A549 (cell line): Measurements from ENCODE around the gene SHISAL1. TPM values are rescaled to one million over a fixed set of nuclear protein-coding genes. Genes with fewer than 3 reads are reported as not detected.

ENCODE experiments used
- ATAC-seq, 2 experiments: fragments of 200-7000 bp in 1 of 2; fragments of >200 bp in 1 of 2; cut with Nextera tagmentation in 1 of 2; cut with Tn5 transposase in 1 of 2; 3 replicates each; pipeline versions ENCODE4 v1.8.0 to v1.9.1; 2018 to 2020; ENCODE audit warnings: mild to moderate bottlenecking in 1 of 2, moderate library complexity in 1 of 2
- CTCF ChIA-PET: fragments of 300-600 bp; sonication (Branson Sonifier 250); formaldehyde crosslinking; extraction: SDS; loops from one replicate; lab custom pipeline; 2021; ENCODE audit warnings: antibody characterized with exemption, inconsistent platforms; lab: Yijun Ruan, JAX
- POLR2A ChIA-PET: fragments of 350-600 bp; formaldehyde crosslinking; extraction: SDS; loops from one replicate; lab custom pipeline; 2021; ENCODE audit warnings: antibody characterized with exemption, inconsistent platforms; lab: Yijun Ruan, JAX
- DNase-seq, 2 experiments: peaks; one replicate each; pipeline versions ENCODE4 v3.0.0 to v3.0.0-alpha.2; 2011 to 2016; ENCODE audit warnings: low read depth in 1 of 2, low spot score in 1 of 2
- FAIRE-seq: peaks from 2 replicates; lab custom pipeline; 2011; peaks lifted over from hg19 to GRCh38; lab: Jason Lieb, UNC
- H3K27ac ChIP-seq, 2 experiments: fragments of >200 bp; sonication (Bioruptor Twin); formaldehyde crosslinking; 3 replicates each; pipeline ENCODE4 v1.5.1; 2016 to 2017
- H3K4me1 ChIP-seq: fragments of >200 bp; sonication (Bioruptor Twin); formaldehyde crosslinking; 3 replicates; pipeline ENCODE4 v1.6.1; 2016
- H3K4me2 ChIP-seq: fragments of >200 bp; sonication (Bioruptor Twin); formaldehyde crosslinking; 3 replicates; pipeline ENCODE4 v1.6.1; 2016
- H3K4me3 ChIP-seq: fragments of >200 bp; sonication (Bioruptor Twin); formaldehyde crosslinking; 3 replicates; pipeline ENCODE4 v1.5.1; 2016
- H3K9me3 ChIP-seq: fragments of >200 bp; sonication (Bioruptor Twin); formaldehyde crosslinking; 3 replicates; pipeline ENCODE4 v1.6.1; 2016
- BCL3 ChIP-seq: fragments of >200 bp; sonication (Bioruptor Twin); formaldehyde crosslinking; IDR thresholded peaks from 3 replicates; pipeline ENCODE4 v1.6.1; 2016
- CEBPB ChIP-seq, 2 experiments: fragments of >200 bp in 1 of 2; sonication (Bioruptor Twin) in 1 of 2; formaldehyde crosslinking in 1 of 2; IDR thresholded peaks; 2 replicates each; pipeline ENCODE4 v1.6.1; 2012 to 2016
- ELK1 ChIP-seq: fragments of 150-350 bp; IDR thresholded peaks from 2 replicates; pipeline ENCODE4 v1.6.1; 2014; ENCODE audit warnings: low read depth, mild to moderate bottlenecking, low read length
- FOSB ChIP-seq: fragments of 250-450 bp; sonication (Bioruptor Pico); IDR thresholded peaks from 2 replicates; pipeline ENCODE4 v1.5.0; 2020; ENCODE audit warnings: mild to moderate bottlenecking, moderate library complexity
- FOSL2 ChIP-seq, 2 experiments: fragments of 450-650 bp in 1 of 2; fragments of >200 bp in 1 of 2; sonication (Bioruptor Twin) in 1 of 2; formaldehyde crosslinking; IDR thresholded peaks; 2 replicates each; pipeline versions ENCODE4 v1.5.0 to v1.6.1; 2016 to 2020; ENCODE audit warnings: mild to moderate bottlenecking in 1 of 2, moderate library complexity in 1 of 2
- GATA3 ChIP-seq: IDR thresholded peaks from 2 replicates; pipeline ENCODE4 v1.6.1; 2012; ENCODE audit warnings: borderline replicate concordance
- KDM1A ChIP-seq: fragments of 200-600 bp; sonication (generic); IDR thresholded peaks from 2 replicates; pipeline ENCODE4 v1.6.1; 2016; ENCODE audit warnings: low read depth, mild to moderate bottlenecking
- MAZ ChIP-seq: fragments of 150-350 bp; IDR thresholded peaks from 2 replicates; pipeline ENCODE4 v1.6.1; 2014; ENCODE audit warnings: antibody characterized with exemption, low read depth, low read length, borderline replicate concordance
- NFE2L2 ChIP-seq: fragments of 150-350 bp; conservative IDR thresholded peaks from 2 replicates; pipeline ENCODE4 v1.6.1; 2014; ENCODE audit warnings: low read length
- NPAS2 ChIP-seq: fragments of 250-450 bp; sonication (Bioruptor Pico); IDR thresholded peaks from 2 replicates; pipeline ENCODE4 v1.8.0; 2022; ENCODE audit warnings: mild to moderate bottlenecking, moderate library complexity, borderline replicate concordance
- PBX3 ChIP-seq: IDR thresholded peaks from 2 replicates; pipeline ENCODE4 v1.6.1; 2012
- RAD21 ChIP-seq, 2 experiments: fragments of >200 bp in 1 of 2; sonication (Bioruptor Twin) in 1 of 2; formaldehyde crosslinking in 1 of 2; IDR thresholded peaks in 1 of 2; conservative IDR thresholded peaks in 1 of 2; 2 replicates in 1 of 2; 3 replicates in 1 of 2; pipeline ENCODE4 v1.6.1; 2012 to 2018; ENCODE audit warnings: inconsistent platforms in 1 of 2
- REST ChIP-seq: fragments of 200-600 bp; sonication (generic); IDR thresholded peaks from 2 replicates; pipeline ENCODE4 v1.6.1; 2016; ENCODE audit warnings: antibody characterized with exemption, mild to moderate bottlenecking, moderate library complexity
- RNF2 ChIP-seq: fragments of 200-600 bp; sonication (generic); IDR thresholded peaks from 2 replicates; pipeline ENCODE4 v1.6.1; 2016; ENCODE audit warnings: low read depth, mild to moderate bottlenecking, antibody characterized with exemption, moderate library complexity, borderline replicate concordance
- SREBF2 ChIP-seq: fragments of 450-650 bp; IDR thresholded peaks from 2 replicates; pipeline ENCODE4 v1.6.1; 2014; ENCODE audit warnings: mild to moderate bottlenecking, moderate library complexity
- TP53 ChIP-seq: fragments of 250-450 bp; sonication (Bioruptor Pico); IDR thresholded peaks from 2 replicates; pipeline ENCODE4 v1.5.0; 2021; ENCODE audit warnings: mild to moderate bottlenecking, moderate library complexity
- USF2 ChIP-seq: fragments of 450-650 bp; IDR thresholded peaks from 2 replicates; pipeline ENCODE4 v1.6.1; 2014; ENCODE audit warnings: antibody characterized with exemption
- ZC3H11A ChIP-seq: fragments of 450-650 bp; IDR thresholded peaks from 2 replicates; pipeline ENCODE4 v1.6.1; 2014; ENCODE audit warnings: antibody characterized with exemption, mild to moderate bottlenecking
- WGBS: methylation state at CpG from one replicate; pipeline ENCODE4 v1.1.6; 2017; ENCODE audit errors: missing lambda C conversion rate; 5-methylcytosine and 5-hydroxymethylcytosine counted together
- polyA plus RNA-seq, 4 experiments: library from polyadenylated mRNA; depleted of rRNA in 3 of 4; stranded (reverse); fragments of >200 nt; fragmentation: RNase III in 1 of 4; extraction: RNeasy Plus Mini Kit Qiagen cat#74134 plus additional on column Dnase treatment in 1 of 4; gene quantifications; 2 replicates in 3 of 4; 3 replicates in 1 of 4; pipeline ENCODE4 v1.2.3, GENCODE V29; 2011 to 2017

The SHISAL1 gene
- polyA plus RNA-seq, 2 of the 4 experiments (the other 2 are of a cell fraction) = 0.61 to 1.9 TPM

- no peak for DNase-seq
- FAIRE-seq = no peak
- ChIA-PET CTCF (interaction anchor here (0.8 kb wide), 1 partner anchor 334 kb away, joined by 4 read pairs; no protein-coding TSS in a partner anchor), POLR2A (no interaction called here)
- ATAC-seq = no peak
- 87% methylated on average over 7 of the region's 13 CpGs for WGBS
- H3K9me3 ChIP-seq = no peaks in the 10 kb centered on the region
- H3K4me3 ChIP-seq = no peak overlapping the region
- H3K27ac ChIP-seq = no peak overlapping the region
- no peak for TF ChIP-seq ZC3H11A
- no peak for TF ChIP-seq NPAS2 (CRISPR knock-in tag)
- no peak for TF ChIP-seq RNF2
- TF ChIP-seq RAD21 (conservative IDR thresholded peaks at IDR 0.05 in 1 of 2, IDR thresholded peaks at IDR 0.05 in 1 of 2) = no peak
- TF ChIP-seq FOSB (CRISPR knock-in tag) = no peak
- TF ChIP-seq USF2 = no peak
- TF ChIP-seq KDM1A = no peak
- no peak for TF ChIP-seq TP53
- TF ChIP-seq PBX3 = no peak
- no peak for TF ChIP-seq ELK1
- no peak for TF ChIP-seq CEBPB (IDR thresholded peaks at IDR 0.05)
- no peak for TF ChIP-seq FOSL2 (IDR thresholded peaks at IDR 0.05)
- TF ChIP-seq FOSL2 (CRISPR knock-in tag; IDR thresholded peaks at IDR 0.05) = no peak
- TF ChIP-seq MAZ = no peak
- H3K4me2 ChIP-seq = no peak overlapping the region
- H3K4me1 ChIP-seq = no peaks in the 10 kb centered on the region
These were observed 23.2 kb downstream of the SHISAL1 start for GRCh38 chr22:44289414-44290171.

- Histone ChIP-seq H3K9me3 (no peaks in the 10 kb centered on the region), H3K27ac (no peak overlapping the region), H3K4me2 (no peak overlapping the region), H3K4me1 (no peaks in the 10 kb centered on the region), H3K4me3 (no peak overlapping the region)
- no peak for ATAC-seq
- POLR2A ChIA-PET = no interaction called here
- FAIRE-seq = no peak
- TF ChIP-seq BCL3 = no peak
- no peak for TF ChIP-seq SREBF2
- no peak for TF ChIP-seq CEBPB (IDR thresholded peaks at IDR 0.05)
- no peak for TF ChIP-seq GATA3
- no peak for TF ChIP-seq REST
- no peak for TF ChIP-seq NFE2L2
- no peak for DNase-seq
- WGBS = 87% methylated on average over 4 of the region's 4 CpGs
- CTCF ChIA-PET = interaction anchor here (0.8 kb wide), 1 partner anchor 335 kb away, joined by 4 read pairs; no protein-coding TSS in a partner anchor
These were observed 23.8 kb downstream of the SHISAL1 start for GRCh38 chr22:44288913-44289312.
